Endothelial cell of umbilical vein (primary cell): ENCODE results near the gene NIPBL. TPM values are rescaled to one million over a fixed set of nuclear protein-coding genes. Genes with fewer than 3 reads are reported as not detected.

Experiments used
- BruUV-seq: library from RNA; stranded (reverse); fragments of 400-500 nt; replicated peaks from 2 replicates; lab custom pipeline; 2021; lab: Mats Ljungman, UMichigan
- CTCF ChIA-PET: fragments of 300-600, 350-600 bp; sonication (Branson Sonifier 250); formaldehyde crosslinking; loops from one replicate; lab custom pipeline; 2021; ENCODE audit warnings: antibody characterized with exemption, inconsistent platforms; lab: Charles Lee
- POLR2A ChIA-PET: fragments of 300-600, 350-600 bp; sonication (Branson Sonifier 250); formaldehyde crosslinking; loops from one replicate; lab custom pipeline; 2021; ENCODE audit warnings: antibody characterized with exemption, inconsistent platforms; lab: Charles Lee
- DNase-seq: peaks from one replicate; pipeline ENCODE4 v3.0.0-alpha.2; 2011; ENCODE audit warnings: low read depth, low spot score
- FAIRE-seq: peaks from 2 replicates; lab custom pipeline; 2011; peaks lifted over from hg19 to GRCh38; lab: Jason Lieb, UNC
- H2AFZ ChIP-seq: 2 replicates; pipeline ENCODE4 v1.6.0; 2012; ENCODE audit warnings: low read depth, low read length, control low read depth, inconsistent platforms
- H3K27ac ChIP-seq: 2 replicates; pipeline ENCODE4 v1.5.1; 2011; ENCODE audit warnings: low read depth, mild to moderate bottlenecking, control low read depth, low read length, moderate library complexity; ENCODE audit not compliant: insufficient read depth
- H3K27me3 ChIP-seq, 2 experiments: 2 replicates each; pipeline versions ENCODE4 v1.6.0 to v1.6.1; 2011; ENCODE audit warnings: low read length in 2 of 2, mixed read lengths in 1 of 2; ENCODE audit not compliant: control insufficient read depth in 2 of 2, insufficient read depth in 2 of 2
- H3K36me3 ChIP-seq, 2 experiments: 2 replicates in 1 of 2; 3 replicates in 1 of 2; pipeline ENCODE4 v1.5.1; 2011; ENCODE audit warnings: low read length in 2 of 2, mild to moderate bottlenecking in 1 of 2, moderate library complexity in 1 of 2; ENCODE audit not compliant: control insufficient read depth in 2 of 2, insufficient read depth in 2 of 2; ENCODE audit errors: extremely low read depth in 1 of 2
- H3K4me1 ChIP-seq: 3 replicates; pipeline ENCODE4 v1.5.1; 2011; ENCODE audit warnings: mild to moderate bottlenecking, low read length; ENCODE audit not compliant: control insufficient read depth, insufficient read depth; ENCODE audit errors: extremely low read depth
- H3K4me2 ChIP-seq: 2 replicates; pipeline ENCODE4 v1.6.1; 2011; ENCODE audit warnings: low read length, control low read depth, mixed read lengths; ENCODE audit not compliant: insufficient read depth
- H3K4me3 ChIP-seq, 3 experiments: fragments of 200-600 bp in 1 of 3; sonication (generic), shearing (Covaris generic) in 1 of 3; replicated peaks in 1 of 3; 2 replicates each; pipeline ENCODE4 v1.5.1; 2011 to 2016; ENCODE audit warnings: control low read depth in 3 of 3, low read length in 3 of 3, mild to moderate bottlenecking in 2 of 3, inconsistent platforms in 1 of 3, low read depth in 1 of 3, moderate library complexity in 1 of 3; ENCODE audit not compliant: insufficient read depth in 1 of 3
- H3K79me2 ChIP-seq: 2 replicates; pipeline ENCODE4 v1.6.0; 2012; ENCODE audit warnings: low read length, inconsistent platforms; ENCODE audit not compliant: control insufficient read depth, insufficient read depth
- H3K9ac ChIP-seq: replicated peaks from 2 replicates; pipeline ENCODE3; 2011; ENCODE audit warnings: low read length, control low read depth; ENCODE audit not compliant: insufficient read depth; ENCODE audit errors: extremely low read depth
- H3K9me1 ChIP-seq: replicated peaks from 3 replicates; pipeline ENCODE4 v1.6.0; 2011; ENCODE audit warnings: mild to moderate bottlenecking, low read length; ENCODE audit not compliant: control insufficient read depth, insufficient read depth; ENCODE audit errors: extremely low read depth
- H3K9me3 ChIP-seq: replicated peaks from 2 replicates; pipeline ENCODE4 v1.5.1; 2012; ENCODE audit warnings: low read length, inconsistent platforms; ENCODE audit not compliant: control insufficient read depth, insufficient read depth
- H4K20me1 ChIP-seq: replicated peaks from 2 replicates; pipeline ENCODE3; 2011; ENCODE audit warnings: mild to moderate bottlenecking, low read length; ENCODE audit not compliant: control insufficient read depth, insufficient read depth; ENCODE audit errors: extremely low read depth
- EZH2 ChIP-seq: IDR thresholded peaks from 2 replicates; pipeline ENCODE4 v1.6.1; 2012; ENCODE audit warnings: borderline replicate concordance, low read depth, mild to moderate bottlenecking, moderate library complexity, low read length, inconsistent platforms; ENCODE audit not compliant: severe bottlenecking
- GATA2 ChIP-seq: IDR thresholded peaks from 2 replicates; pipeline ENCODE4 v1.7.0; 2011; ENCODE audit warnings: low read depth, mild to moderate bottlenecking, moderate library complexity, mixed read lengths, low read length; ENCODE audit not compliant: insufficient read length, insufficient read depth
- MAX ChIP-seq: IDR thresholded peaks from 2 replicates; pipeline ENCODE4 v1.6.1; 2011; ENCODE audit not compliant: insufficient read depth, insufficient read length
- dilution Hi-C: fragments of 300-500 bp; cut with MboI; formaldehyde crosslinking; loops from one replicate; pipeline ENCODE4 v1.15.0; 2019; ENCODE audit warnings: low sequenced_read_pairs; ENCODE audit not compliant: extremely low pct_ligation_motif_present
- intact Hi-C: fragments of 100-400 bp; cut with micrococcal nuclease; formaldehyde crosslinking; loops from one replicate; pipeline ENCODE4 v1.10.0; 2022
- polyA plus RNA-seq, 4 experiments: library from polyadenylated mRNA; depleted of rRNA in 3 of 4; stranded (reverse) in 3 of 4; unstranded in 1 of 4; fragments of >200 nt; gene quantifications; 2 replicates each; pipeline versions ENCODE4 v1.2.1 to v1.2.3, GENCODE V29; 2011 to 2012; ENCODE audit warnings: missing spikeins in 1 of 4
- total RNA-seq: library from RNA; stranded (reverse); gene quantifications from 2 replicates; pipeline ENCODE4 v1.2.3, GENCODE V29; 2021

Gene NIPBL
- total and polyA plus RNA-seq, 2 donors (not counting 3 experiments of a cell fraction or from before 2014, with no cell fraction given): 15.5 to 50.7 TPM

GRCh38 chr5:36949593-36949992 lies 73.0 kb downstream of the NIPBL start:
- peaks cover 11% of the 10 kb centered on the region for H4K20me1 ChIP-seq
- peaks cover 81% of the 10 kb centered on the region for H3K79me2 ChIP-seq
- no peaks in the 10 kb centered on the region for H3K27me3 ChIP-seq
- H3K36me3 ChIP-seq: no peaks in the 10 kb centered on the region
- H3K9ac ChIP-seq: no peak overlapping the region
- peaks cover 4% of the 10 kb centered on the region for H3K4me1 ChIP-seq
- no peak for DNase-seq
- H3K9me1 ChIP-seq: no peaks in the 10 kb centered on the region
- H3K27ac ChIP-seq: no peak overlapping the region
- CTCF ChIA-PET: no interaction called here
- intact Hi-C loops (no loop called here), dilution Hi-C loops (no loop called here)
- BruUV-seq: no TSS peak
- H2AFZ ChIP-seq: no peak overlapping the region
- POLR2A ChIA-PET: no interaction called here
- no peak for TF ChIP-seq MAX
- no peak for TF ChIP-seq GATA2
- no peak for TF ChIP-seq EZH2
- H3K4me3 ChIP-seq: no peak overlapping the region
- H3K9me3 ChIP-seq: no peaks in the 10 kb centered on the region
- no peak overlapping the region for H3K4me2 ChIP-seq
- FAIRE-seq: no peak

- Histone ChIP-seq H3K27ac (no peak overlapping the region), H3K4me1 (peaks cover 4% of the 10 kb centered on the region), H3K9me3 (no peaks in the 10 kb centered on the region), H3K27me3 (no peaks in the 10 kb centered on the region), H3K79me2 (peaks cover 72% of the 10 kb centered on the region), H2AFZ (no peak overlapping the region), H4K20me1 (peaks cover 7% of the 10 kb centered on the region), H3K4me3 (no peak overlapping the region), H3K9me1 (no peaks in the 10 kb centered on the region), H3K4me2 (no peak overlapping the region), H3K36me3 (no peaks in the 10 kb centered on the region), H3K9ac (no peak overlapping the region)
- CTCF ChIA-PET: interaction anchor here (1.1 to 1.4 kb wide), 2 partner anchors 31 to 80 kb away, joined by 3 to 4 read pairs; no protein-coding TSS in a partner anchor
- POLR2A ChIA-PET: no interaction called here
- DNase-seq (no peak), FAIRE-seq (no peak)
- TF ChIP-seq GATA2: no peak
- intact Hi-C loops (no loop called here), dilution Hi-C loops (no loop called here)
- BruUV-seq: no TSS peak
These were observed 74.3 kb downstream of the NIPBL start for GRCh38 chr5:36950586-36951457.
